ENCODE data around the gene CTH.

- TF ChIP-seq POLR2A (IDR thresholded peaks at IDR 0.05) (no peak), CTCF (IDR thresholded peaks at IDR 0.05) (no peak)
Observed at GRCh38 chr1:70409136-70409535, 1.9 kb upstream of the CTH start.
